ENCODE measurements around the gene NDUFA12.
"Not testable (repeated sequence)": the region's sequence is repeated elsewhere in the genome, so short reads cannot be mapped to it uniquely, and the experiment has no call there.

GRCh38 chr12:94985099-94985498, 18.4 kb downstream of the NDUFA12 start:
- TF ChIP-seq EZH2 (IDR thresholded peaks at IDR 0.05; ENCODE audit: insufficient read depth, low read length), result not testable (repeated sequence)
- TF ChIP-seq, protein P1, sequence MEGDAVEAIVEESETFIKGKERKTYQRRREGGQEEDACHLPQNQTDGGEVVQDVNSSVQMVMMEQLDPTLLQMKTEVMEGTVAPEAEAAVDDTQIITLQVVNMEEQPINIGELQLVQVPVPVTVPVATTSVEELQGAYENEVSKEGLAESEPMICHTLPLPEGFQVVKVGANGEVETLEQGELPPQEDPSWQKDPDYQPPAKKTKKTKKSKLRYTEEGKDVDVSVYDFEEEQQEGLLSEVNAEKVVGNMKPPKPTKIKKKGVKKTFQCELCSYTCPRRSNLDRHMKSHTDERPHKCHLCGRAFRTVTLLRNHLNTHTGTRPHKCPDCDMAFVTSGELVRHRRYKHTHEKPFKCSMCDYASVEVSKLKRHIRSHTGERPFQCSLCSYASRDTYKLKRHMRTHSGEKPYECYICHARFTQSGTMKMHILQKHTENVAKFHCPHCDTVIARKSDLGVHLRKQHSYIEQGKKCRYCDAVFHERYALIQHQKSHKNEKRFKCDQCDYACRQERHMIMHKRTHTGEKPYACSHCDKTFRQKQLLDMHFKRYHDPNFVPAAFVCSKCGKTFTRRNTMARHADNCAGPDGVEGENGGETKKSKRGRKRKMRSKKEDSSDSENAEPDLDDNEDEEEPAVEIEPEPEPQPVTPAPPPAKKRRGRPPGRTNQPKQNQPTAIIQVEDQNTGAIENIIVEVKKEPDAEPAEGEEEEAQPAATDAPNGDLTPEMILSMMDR (IDR thresholded peaks at IDR 0.05; ENCODE audit: insufficient read depth, low read depth, low read length), result not testable (repeated sequence)
